Erythroblast (primary cell): ENCODE results near the gene TMBIM6.

Experiments used
- GATA1 ChIP-seq: IDR thresholded peaks from 2 replicates; pipeline ENCODE4 v1.6.1; 2011; ENCODE audit warnings: low read depth, mild to moderate bottlenecking, control low read depth, low read length, moderate library complexity
- POLR2A ChIP-seq: IDR thresholded peaks from 2 replicates; pipeline ENCODE4 v1.6.1; 2011; ENCODE audit warnings: mild to moderate bottlenecking, low read length

- TF ChIP-seq POLR2A, result no peak
- no peak for TF ChIP-seq GATA1
Observed at GRCh38 chr12:49779581-49779980, 38.2 kb downstream of the TMBIM6 start.
